GM19099 (cell line): ENCODE data around the gene ACTN4.

Experiments used
- POLR2A ChIP-seq: IDR thresholded peaks from 3 replicates; pipeline ENCODE4 v1.6.1; 2011; ENCODE audit warnings: low read depth; ENCODE audit not compliant: insufficient read length; ENCODE audit errors: extremely low read depth

The ACTN4 gene

DNA sequence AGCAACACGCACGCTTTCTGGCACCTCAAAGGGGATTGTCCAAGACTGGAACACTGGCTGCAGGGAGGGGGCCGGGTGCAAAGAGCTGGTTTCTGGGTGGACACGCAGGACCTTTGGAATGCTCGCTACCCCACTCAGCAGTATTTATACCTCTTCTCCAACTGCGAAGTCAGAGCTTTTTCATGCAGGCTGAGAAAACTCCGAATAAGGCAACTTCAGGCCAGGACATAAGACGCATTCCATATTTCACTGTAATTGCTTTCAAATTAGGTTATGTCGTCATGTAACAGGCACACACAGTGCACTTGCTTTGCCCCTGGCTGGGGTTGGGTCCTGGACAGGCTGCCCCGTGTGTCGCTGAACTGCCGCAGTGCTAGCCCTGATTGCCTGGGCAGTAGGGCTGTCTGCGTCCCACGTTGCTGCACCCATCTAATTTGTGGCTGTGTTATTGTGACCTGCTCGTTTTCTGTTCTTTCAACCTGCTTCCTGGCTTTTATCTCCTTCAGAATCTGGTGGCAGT lies 44.5 kb downstream of the ACTN4 start:
- no peak for TF ChIP-seq POLR2A

GRCh38 chr19:38692458-38693379 lies 45.3 kb downstream of the ACTN4 start:
- no peak for TF ChIP-seq POLR2A

DNA sequence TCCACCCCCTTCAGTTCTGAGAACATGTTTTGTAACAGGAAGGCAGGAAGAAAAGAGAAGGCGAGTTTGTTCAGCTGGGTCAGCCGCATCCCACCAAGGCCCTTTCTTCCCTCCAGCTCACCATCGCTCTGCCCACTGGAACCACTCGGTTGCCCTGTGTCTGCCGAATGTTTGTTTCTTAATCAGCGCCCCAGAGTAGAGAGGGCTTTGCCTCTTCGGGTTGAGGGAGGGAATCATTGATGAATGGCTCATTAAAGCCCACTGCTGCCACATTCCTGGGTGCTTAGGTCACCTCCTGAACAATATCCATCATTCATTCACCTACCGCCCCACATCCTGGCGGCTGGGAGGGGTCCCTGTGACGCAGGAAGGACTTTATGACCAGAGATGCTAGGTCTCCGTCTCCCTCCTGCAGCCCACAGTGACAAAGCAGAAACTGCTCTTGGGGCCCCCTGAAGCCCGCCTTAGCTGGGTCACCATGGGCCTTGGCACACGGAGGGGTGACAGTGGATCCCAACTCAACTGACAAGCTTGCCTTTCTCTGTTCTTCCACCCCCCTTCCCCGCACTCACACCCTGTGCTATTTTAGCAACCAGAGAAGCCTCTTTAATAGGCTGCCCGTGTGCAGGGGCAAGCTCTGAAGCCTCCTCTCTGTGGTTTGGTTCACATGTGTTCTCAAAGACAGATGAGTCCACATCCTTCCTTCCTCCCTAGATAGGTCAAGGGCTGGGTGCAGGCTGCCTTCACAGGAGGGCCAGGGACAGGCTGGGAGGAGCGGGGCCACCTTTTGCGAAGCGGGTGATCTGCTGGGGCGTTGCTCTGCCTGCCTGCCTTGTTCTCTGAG lies 46.2 kb downstream of the ACTN4 start:
- TF ChIP-seq POLR2A, result no peak

GRCh38 chr19:38695317-38695683 lies 47.9 kb downstream of the ACTN4 start:
- TF ChIP-seq POLR2A, result no peak

- TF ChIP-seq POLR2A, result no peak
These were observed 48.6 kb downstream of the ACTN4 start for GRCh38 chr19:38695832-38696728.

DNA sequence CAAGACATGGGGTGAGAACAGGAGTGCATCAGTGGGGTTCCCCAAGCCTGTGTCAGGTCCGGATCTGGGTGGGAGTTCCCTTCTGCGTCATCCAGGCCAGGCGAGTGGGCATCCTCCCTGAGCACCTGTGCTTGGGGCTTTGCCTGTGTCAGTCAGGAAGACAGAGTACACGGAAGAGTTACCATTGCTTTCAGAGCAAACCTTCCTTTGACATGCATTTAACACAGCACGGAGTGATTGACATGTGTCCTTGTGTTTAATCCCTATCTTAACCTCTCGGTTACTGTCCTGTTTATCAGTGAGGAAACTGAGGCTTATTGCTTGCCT lies 49.2 kb downstream of the ACTN4 start:
- no peak for TF ChIP-seq POLR2A

GRCh38 chr19:38697197-38697596 lies 49.7 kb downstream of the ACTN4 start:
- TF ChIP-seq POLR2A, result no peak

GRCh38 chr19:38697641-38698071 lies 50.2 kb downstream of the ACTN4 start:
- TF ChIP-seq POLR2A, result no peak

DNA sequence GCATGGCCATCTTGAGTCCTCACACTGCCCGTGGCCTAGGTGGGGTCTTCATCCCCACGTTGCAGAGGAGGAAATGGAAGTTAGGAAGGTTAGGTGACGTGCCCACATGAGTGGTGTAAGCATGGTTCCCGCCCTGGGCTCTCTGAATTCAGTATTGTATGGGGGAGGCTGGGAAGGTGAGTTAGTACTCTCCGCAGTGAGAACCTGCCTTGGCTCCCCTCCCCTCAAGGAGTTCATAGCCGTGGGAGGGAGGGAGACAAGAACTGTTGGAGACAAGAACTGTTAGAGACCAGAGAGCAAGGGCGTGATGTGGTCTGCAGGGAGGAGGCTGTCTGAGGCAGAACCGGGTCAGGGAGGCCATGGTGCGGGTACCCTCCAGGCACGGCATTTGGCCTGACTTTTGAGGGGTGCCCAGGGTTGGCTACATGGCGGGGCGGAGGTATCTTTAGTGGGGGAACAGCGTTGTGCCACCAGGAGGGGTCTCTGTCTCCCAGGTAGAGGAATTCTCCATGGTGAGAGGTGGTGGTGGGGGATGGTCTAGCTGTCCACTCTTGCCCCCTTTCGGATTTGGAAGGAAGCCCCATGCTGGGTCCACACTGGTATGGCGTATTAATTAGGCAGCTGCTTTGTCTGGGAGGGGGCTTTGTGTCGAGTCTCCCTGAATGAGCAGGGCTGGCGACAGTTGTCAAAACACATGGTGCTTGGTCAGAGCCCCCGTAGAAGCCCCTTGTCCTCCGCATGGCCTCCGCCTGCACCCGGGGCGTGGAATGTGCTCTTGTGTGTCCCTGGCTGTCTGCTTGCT lies 51.0 kb downstream of the ACTN4 start:
- TF ChIP-seq POLR2A, result no peak

DNA sequence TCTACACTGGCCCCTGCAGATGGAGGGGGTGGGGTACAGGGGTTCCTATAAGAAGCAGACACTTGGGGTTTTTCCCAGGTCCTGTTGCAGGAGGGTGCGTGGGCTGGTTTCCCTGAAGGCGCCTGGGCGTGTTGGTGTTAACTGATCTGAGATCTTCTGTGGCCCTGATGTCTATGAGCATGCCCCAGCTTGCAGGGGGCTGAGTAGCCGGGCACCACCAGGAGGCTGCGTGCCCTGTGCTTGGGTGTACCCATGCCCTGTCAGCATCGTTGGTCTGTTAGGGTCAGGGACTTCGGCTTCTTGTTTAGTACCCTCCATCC lies 51.5 kb downstream of the ACTN4 start:
- TF ChIP-seq POLR2A, result no peak

GRCh38 chr19:38699647-38700349 lies 52.3 kb downstream of the ACTN4 start:
- no peak for TF ChIP-seq POLR2A

DNA sequence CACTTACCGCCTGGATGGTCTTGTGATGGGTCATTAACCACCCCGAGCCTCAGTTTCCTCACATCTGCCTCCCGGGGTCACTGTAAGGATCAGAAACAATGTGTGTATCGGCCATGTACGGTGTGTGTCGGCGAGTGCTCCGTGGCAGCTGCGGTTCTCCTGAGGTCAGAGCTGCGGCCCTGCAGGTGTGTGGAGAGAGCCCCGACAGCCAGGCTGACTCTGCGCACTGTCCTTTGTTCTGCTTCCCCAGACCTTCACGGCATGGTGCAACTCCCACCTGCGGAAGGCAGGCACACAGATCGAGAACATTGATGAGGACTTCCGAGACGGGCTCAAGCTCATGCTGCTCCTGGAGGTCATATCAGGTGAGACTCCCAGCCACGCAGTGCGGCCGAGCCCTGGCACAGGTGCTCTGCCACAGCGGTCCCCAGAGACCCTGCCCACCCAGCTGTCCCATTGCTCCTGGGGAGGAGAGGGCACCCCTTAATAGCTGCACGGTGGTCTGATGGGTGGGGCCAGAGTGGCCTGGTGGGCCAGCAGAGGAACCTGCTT lies 53.0 kb downstream of the ACTN4 start:
- TF ChIP-seq POLR2A, result no peak

GRCh38 chr19:38700902-38701454 lies 53.5 kb downstream of the ACTN4 start:
- no peak for TF ChIP-seq POLR2A

GRCh38 chr19:38701455-38702063 lies 54.1 kb downstream of the ACTN4 start:
- TF ChIP-seq POLR2A, result no peak
